HuH-7.5 (cell line): ENCODE measurements around the gene RNF166.

Source experiments
- DNase-seq: peaks from one replicate; pipeline ENCODE4 v3.0.0; 2011; ENCODE audit warnings: low spot score

The RNF166 gene

GRCh38 chr16:88651989-88652761, 54.0 kb downstream of the RNF166 start:
- no peak for DNase-seq

- DNase-seq: peak; percentile 99
These were observed 54.8 kb downstream of the RNF166 start for GRCh38 chr16:88651276-88651988.

- DNase-seq: peak; percentile 99
These were observed 55.4 kb downstream of the RNF166 start, which contains the start of gene CYBA for GRCh38 chr16:88650749-88651275. Gene CYBA (minus strand): TSS chr16:88651053. CDS start chr16:88651013, 40 bp downstream.

DNA sequence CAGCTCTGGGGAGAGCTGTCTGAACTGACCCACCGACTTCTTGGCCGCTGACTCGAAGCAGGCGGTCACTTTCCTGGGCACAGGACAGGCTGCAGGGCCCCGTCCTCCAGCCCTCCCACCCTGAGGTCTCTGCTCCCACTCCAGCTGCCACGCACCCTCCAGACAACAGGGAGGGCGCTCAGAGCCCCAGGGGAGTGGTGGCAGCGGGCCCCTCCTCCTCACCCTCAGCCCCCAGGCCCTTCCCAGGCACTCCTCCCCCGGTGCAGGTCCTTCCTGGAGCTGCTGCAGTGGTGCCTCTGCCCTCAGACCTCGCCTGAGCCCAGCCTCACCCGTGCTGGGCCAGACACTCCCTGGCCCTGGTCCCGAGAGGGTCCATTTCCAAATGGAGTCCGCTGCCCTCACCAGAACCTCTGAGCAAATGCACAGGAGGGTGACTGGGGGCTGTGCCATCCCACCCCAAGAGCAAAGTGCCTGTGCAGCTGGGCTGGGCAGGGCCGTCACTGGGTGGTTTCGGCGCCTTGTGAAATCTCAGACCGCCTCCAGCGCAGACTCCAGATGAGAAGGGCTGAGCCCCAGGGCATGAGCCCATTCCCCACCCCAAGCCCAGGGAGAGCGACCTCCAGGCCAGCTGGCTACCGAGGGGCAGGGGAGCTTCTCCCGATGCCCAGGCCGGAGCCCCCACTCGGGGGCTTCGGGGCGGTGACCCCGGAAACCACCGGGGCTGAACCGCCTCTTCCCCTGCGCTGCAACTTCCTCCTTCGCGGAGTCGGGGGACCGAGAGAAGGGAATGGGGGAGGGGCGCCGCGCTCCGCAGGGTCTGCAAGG, 56.1 kb downstream of the RNF166 start:
- DNase-seq: peak; percentile 86

GRCh38 chr16:88649195-88649923, 56.8 kb downstream of the RNF166 start:
- no peak for DNase-seq

GRCh38 chr16:88647178-88648070, 58.8 kb downstream of the RNF166 start:
- no peak for DNase-seq
